Measurements from ENCODE around the gene RNU2-63P.
"Not testable (repeated sequence)": the region's sequence is repeated elsewhere in the genome, so short reads cannot be mapped to it uniquely, and the experiment has no call there.

- not testable (repeated sequence) for TF ChIP-seq CTCF (IDR thresholded peaks at IDR 0.05); POLR2AphosphoS5 (IDR thresholded peaks at IDR 0.05); EP300 (IDR thresholded peaks at IDR 0.05); POLR2A (IDR thresholded peaks at IDR 0.05; ENCODE audit: low read depth)
Measured at GRCh38 chr2:87987473-87987872, 28.9 kb downstream of the RNU2-63P start.

Data from esophagus muscularis mucosa (tissue), 4 donors.